Kidney epithelial cell (primary cell): ENCODE data around the gene LMBR1. TPM values are rescaled to one million over a fixed set of nuclear protein-coding genes. Genes with fewer than 3 reads are reported as not detected.
"Not testable (repeated sequence)": the region's sequence is repeated elsewhere in the genome, so short reads cannot be mapped to it uniquely, and the experiment has no call there.

Experiments used
- DNase-seq: peaks from one replicate; pipeline ENCODE4 v3.0.0-alpha.2; 2010; ENCODE audit warnings: low read depth
- H3K27me3 ChIP-seq: 2 replicates; pipeline ENCODE4 v1.6.0; 2011; ENCODE audit warnings: low read length; ENCODE audit not compliant: control insufficient read depth, insufficient read depth
- H3K36me3 ChIP-seq: 2 replicates; pipeline ENCODE4 v1.5.1; 2011; ENCODE audit warnings: low read length; ENCODE audit not compliant: control insufficient read depth, insufficient read depth
- H3K4me3 ChIP-seq: 2 replicates; pipeline ENCODE4 v1.5.1; 2011; ENCODE audit warnings: low read depth, mild to moderate bottlenecking, control low read depth, low read length
- CTCF ChIP-seq: IDR thresholded peaks from 2 replicates; pipeline ENCODE4 v1.5.1; 2011; ENCODE audit warnings: mild to moderate bottlenecking, moderate library complexity, low read length, control low read depth, inconsistent platforms; ENCODE audit not compliant: insufficient read depth, poor library complexity, severe bottlenecking
- total RNA-seq: library from RNA; depleted of rRNA; stranded (reverse); fragments of >200 nt; gene quantifications from 2 replicates; pipeline ENCODE4 v1.2.3, GENCODE V29; 2015

The LMBR1 gene
- total RNA-seq, 1 donor from 2014 or later, result 47.3 TPM

- no peak for DNase-seq
- Histone ChIP-seq H3K36me3 (no peaks in the 10 kb centered on the region), H3K27me3 (no peaks in the 10 kb centered on the region), H3K4me3 (no peak overlapping the region)
- TF ChIP-seq CTCF, result no peak
Observed at GRCh38 chr7:156920076-156920475, 27.1 kb upstream of the LMBR1 start.

GRCh38 chr7:156919132-156919713 lies 26.2 kb upstream of the LMBR1 start:
- no peaks in the 10 kb centered on the region for H3K27me3 ChIP-seq
- no peaks in the 10 kb centered on the region for H3K36me3 ChIP-seq
- no peak for TF ChIP-seq CTCF
- no peak overlapping the region for H3K4me3 ChIP-seq
- DNase-seq, result no peak

DNA sequence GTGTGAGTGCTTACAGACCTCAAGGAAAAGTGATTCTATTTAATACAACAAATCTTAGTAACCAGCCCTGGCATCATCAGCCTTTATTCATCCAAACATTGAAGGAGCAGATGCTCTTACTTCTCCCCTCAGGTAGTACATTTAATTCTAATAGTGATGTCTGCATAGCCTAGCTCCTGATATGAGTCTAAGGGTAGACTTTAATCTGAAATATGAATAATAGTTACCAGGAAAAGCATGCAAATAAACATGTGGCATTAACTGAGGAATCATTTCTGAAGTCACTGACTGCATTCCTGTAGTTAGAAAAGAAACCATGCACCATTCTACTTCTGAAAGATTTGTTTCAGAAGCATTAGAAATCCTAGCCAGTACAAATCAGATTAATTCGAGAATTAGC lies 25.7 kb upstream of the LMBR1 start:
- no peak for DNase-seq
- H3K27me3 ChIP-seq, result no peaks in the 10 kb centered on the region
- H3K4me3 ChIP-seq, result no peak overlapping the region
- no peaks in the 10 kb centered on the region for H3K36me3 ChIP-seq
- no peak for TF ChIP-seq CTCF

GRCh38 chr7:156909574-156910252 lies 16.7 kb upstream of the LMBR1 start:
- H3K27me3 ChIP-seq, H3K4me3 ChIP-seq, DNase-seq, H3K36me3 ChIP-seq: not testable (repeated sequence)

GRCh38 chr7:156907656-156908055 lies 14.7 kb upstream of the LMBR1 start:
- no peak for TF ChIP-seq CTCF
- Histone ChIP-seq H3K36me3 (no peaks in the 10 kb centered on the region), H3K27me3 (no peaks in the 10 kb centered on the region), H3K4me3 (no peak overlapping the region)
- DNase-seq, result no peak

DNA sequence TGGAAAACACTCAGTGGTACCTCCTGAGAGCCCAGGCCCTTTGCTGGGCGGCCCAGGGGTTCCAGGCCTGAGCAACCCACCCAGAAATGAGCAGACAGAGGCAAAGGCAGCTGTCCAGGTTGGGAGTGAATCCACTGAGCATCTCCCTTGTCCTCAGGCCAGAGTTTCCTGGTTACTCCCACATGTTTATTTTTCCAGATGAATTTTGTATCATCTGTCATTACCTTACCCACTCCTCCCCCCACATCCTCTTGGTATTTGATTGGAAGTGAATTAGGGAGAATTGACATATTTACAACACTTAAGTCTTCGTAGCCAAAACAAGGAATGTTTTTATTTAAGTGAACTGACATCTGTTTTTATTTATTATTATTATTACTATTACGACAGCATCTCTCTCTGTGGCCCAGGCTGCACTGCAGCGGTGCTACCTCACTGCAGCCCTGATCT lies 13.2 kb upstream of the LMBR1 start:
- Histone ChIP-seq H3K36me3 (no peaks in the 10 kb centered on the region), H3K4me3 (no peak overlapping the region), H3K27me3 (no peaks in the 10 kb centered on the region)
- no peak for DNase-seq
- no peak for TF ChIP-seq CTCF
